GM19324 (cell line): Measurements from ENCODE around the gene ELF1.

Experiments
- ATAC-seq: cut with Tn5 transposase; IDR thresholded peaks from one replicate; pipeline ENCODE4 v1.9.1; 2021; ENCODE audit warnings: mild to moderate bottlenecking, moderate library complexity; ENCODE audit not compliant: unreplicated experiment, low FRiP score

Gene ELF1

DNA sequence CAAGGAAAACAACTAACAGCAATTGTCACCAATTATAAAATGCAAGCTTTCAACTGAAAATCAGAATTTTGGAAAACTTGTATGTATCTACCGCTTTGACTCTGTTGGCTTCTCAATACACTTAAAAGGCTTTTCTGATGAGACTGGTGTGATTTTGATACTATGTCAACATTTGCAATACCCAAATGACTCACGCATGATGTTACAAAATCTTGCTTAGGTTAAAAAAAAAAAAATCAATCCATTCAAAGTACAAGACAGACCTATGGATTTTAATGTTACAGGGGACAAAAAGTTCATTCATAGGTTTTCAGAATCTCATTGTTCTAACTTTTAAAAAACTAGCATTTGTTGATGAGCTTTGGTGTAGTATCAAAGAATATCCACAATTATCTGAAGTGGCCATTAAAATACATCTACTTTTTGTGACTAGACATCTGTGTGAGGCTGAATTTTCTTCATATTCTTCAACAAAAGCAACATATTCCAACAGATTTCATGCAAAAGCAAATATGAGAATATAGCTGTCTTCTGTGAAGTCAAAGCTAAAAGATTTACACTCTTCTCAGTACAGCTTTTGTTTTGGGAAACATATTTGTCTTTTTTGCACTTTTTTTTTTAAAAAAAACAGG lies 10.7 kb downstream of the ELF1 start:
- no peak for ATAC-seq

DNA sequence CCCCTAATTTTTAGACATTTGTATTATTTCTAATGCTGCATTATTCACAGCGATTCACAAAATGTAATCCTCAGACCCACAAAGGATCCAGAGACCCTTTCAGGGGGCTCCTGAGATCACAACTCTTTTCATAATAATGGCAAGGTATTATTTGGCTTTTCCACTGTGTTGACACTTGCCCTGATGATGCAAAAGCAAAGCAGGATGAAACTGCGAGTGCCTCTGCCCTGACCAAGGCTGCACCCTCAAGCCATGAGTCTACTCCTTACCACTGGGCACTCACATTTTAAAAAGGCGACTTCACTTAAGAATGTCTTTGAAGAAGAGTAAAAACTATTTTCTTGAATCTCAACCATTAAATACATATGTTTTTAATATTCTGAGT lies 11.4 kb downstream of the ELF1 start:
- peak; percentile 38 for ATAC-seq

- ATAC-seq: no peak
Observed at GRCh38 chr13:41006978-41007743, 12.0 kb downstream of the ELF1 start.

- no peak for ATAC-seq
Observed at GRCh38 chr13:41006306-41006705, 12.8 kb downstream of the ELF1 start.

- ATAC-seq: no peak
Observed at GRCh38 chr13:41005704-41006103, 13.4 kb downstream of the ELF1 start.

GRCh38 chr13:41004875-41005693 lies 14.0 kb downstream of the ELF1 start:
- no peak for ATAC-seq

GRCh38 chr13:41002606-41003005 lies 16.5 kb downstream of the ELF1 start:
- no peak for ATAC-seq

DNA sequence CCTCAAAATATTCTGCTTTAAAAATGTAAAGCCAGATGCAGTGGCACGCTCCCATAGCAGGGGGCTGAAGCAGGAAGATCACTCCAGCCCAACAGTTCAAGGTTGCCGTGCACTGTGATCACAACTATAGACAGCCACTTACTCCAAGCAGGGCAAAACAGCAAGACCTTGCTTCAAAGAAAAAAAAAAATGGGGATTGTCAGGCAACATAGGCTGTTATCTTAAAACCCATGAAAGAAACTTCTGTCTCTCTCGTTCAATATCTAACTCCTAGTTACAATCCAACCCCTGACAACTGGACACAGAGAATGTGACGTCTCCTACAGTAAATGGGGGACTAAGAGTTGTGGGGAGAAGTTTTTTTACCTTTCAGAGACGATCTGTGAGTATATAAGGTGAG lies 17.4 kb downstream of the ELF1 start:
- ATAC-seq: no peak

- no peak for ATAC-seq
Observed at GRCh38 chr13:40999416-40999815, 19.7 kb downstream of the ELF1 start.

DNA sequence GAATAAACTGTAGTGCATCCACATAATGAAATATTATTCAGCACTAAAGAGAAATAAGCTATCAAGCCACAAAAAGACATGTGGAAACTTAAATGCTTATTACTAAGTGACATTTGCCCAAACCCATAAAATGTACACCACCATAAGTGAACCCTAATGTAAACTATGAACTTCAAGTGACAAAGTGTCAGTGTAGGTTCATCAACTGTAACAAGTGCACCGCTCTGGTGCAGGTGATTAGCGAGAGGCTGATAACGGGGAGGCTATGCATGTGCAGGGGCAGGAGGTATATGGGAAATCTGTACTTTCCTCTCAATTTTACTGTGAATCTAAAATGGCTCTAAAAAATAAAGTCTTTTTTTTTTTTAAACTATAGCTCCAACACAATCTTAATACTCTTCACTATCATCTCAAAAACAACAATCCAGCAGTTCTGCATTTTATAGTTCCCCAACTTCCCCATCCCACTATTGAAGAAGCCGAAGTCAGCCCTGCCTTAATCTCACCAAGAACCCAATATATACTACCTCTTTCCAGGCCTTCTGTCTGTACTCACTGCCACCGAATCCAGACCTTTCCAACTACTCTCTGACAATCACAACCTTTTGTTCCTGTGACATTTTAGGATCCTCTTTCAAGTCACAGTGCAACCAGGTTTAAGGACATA lies 22.6 kb downstream of the ELF1 start:
- ATAC-seq: no peak

DNA sequence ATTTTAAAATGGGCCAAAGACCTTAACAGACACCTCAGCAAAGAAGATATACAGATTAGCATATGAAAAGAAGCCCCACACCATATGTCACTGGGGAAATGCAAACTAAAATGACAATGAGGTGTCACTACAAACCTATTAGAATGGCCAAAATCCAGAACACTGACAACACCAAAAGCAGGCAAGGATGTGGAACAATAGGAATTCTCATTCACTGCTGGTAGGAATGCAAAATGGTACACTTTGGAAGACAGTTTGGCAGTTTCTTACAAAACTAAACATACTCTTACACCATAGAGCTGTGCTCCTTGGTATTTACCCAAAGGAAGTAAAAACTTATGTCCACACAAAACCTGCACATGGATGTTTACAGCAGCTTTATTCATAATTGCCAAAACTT lies 23.1 kb downstream of the ELF1 start:
- ATAC-seq: no peak

DNA sequence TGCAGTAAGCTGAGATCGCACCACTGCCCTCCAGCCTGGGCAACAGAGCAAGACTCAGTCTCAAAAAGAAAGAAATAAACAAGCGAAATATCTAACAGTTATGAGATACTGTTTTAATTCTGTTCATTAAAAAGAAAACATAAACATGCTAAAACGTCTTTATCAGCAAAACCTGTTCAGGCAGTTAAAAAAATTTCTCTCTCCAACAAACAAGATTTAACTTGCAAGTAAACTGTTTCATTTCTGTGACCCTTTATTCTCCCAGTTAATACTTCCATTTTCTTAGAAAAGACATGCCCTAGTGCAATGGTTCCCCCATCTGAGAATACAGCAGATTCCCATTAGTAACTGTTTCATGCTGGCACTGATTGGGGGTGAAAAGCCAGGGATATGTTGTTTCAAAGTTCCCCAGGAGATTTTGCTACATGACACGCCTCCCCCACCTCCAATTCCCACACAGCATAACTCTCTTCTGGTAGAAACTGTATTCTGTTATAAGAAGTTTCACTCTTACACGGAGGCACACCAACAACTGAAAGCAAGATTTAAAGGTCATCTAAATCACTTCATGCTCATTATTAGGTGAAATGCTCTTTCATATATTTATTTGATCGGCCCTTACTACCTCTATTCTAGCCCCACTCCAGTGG lies 24.4 kb downstream of the ELF1 start:
- ATAC-seq: peak; percentile 52

GRCh38 chr13:40993987-40994386 lies 25.1 kb downstream of the ELF1 start:
- ATAC-seq: no peak

GRCh38 chr13:40992678-40993518 lies 26.2 kb downstream of the ELF1 start:
- ATAC-seq: no peak

DNA sequence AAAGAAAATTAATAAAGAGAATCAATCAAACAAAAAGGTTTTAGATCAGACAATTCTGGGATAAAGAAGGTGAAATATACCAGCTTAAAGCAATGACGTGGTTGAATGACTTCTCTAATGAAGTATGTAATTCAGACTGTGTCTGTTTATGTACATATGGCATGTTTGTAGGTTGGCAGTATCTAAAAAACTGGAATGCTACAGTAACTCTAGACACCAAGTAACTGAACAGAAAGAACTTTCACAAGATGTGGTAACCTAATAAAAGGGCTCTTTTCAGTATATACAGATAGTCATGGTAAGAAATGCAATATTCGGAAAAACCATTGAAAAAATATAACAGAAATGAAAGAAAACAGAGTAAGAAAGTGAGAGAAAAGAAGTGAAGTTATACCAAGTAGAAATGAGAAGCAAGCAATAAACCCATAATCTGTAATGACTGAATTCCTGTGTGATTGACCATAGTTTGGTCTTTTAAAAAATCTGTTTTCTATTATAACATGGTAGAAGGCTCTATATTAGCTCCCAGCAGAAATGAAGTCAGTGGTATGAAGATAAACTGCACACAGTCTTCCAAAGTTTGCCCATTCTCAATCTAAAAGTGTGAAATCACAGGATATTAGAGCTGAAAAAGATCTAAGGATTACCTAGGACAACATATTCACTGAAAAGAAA lies 31.4 kb downstream of the ELF1 start:
- ATAC-seq: no peak

DNA sequence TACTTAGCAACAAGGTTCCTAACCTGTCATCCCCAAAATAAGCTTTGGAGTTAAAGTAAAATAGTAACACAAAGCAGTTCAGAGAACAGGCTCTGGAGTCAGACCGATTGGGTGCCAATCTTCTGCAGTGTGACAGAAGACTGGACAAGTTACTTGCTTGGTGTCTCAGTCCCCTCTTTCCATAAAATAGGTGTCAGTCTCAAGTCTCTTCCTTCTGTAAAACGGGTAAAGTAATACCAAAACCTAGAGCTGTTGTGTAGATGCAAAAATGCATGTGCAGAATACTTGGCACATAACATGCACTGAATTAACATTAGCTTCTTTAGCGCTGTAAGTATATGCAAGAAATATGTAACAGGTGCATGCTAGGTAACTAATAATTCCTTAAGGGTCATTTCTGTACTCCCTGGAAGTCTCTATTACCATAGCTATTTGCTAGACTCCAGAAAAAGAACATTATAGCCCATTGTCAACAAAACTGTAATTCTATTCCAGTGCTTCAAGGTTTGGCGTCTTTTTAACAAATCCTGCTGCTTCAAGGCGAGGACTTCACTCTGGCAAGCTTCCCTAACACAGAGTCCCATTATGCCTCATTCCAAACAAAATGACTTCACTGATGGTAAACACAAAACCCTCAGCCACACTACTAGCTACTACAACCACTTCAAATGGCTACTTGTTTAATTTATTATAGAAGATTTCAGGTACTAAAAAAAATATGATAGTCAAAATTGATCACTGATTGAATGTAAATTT lies 32.8 kb downstream of the ELF1 start:
- no peak for ATAC-seq

GRCh38 chr13:40985381-40986100 lies 33.6 kb downstream of the ELF1 start:
- ATAC-seq: no peak
